ENCODE results near the gene CCDC27. TPM values are rescaled to one million over a fixed set of nuclear protein-coding genes. Genes with fewer than 3 reads are reported as not detected.

CCDC27 gene
- total and polyA plus RNA-seq, 2 of the 8 experiments (the other 6 are each of a cell fraction or from before 2014, with no cell fraction given): 0.15 TPM; not detected in 1

DNA sequence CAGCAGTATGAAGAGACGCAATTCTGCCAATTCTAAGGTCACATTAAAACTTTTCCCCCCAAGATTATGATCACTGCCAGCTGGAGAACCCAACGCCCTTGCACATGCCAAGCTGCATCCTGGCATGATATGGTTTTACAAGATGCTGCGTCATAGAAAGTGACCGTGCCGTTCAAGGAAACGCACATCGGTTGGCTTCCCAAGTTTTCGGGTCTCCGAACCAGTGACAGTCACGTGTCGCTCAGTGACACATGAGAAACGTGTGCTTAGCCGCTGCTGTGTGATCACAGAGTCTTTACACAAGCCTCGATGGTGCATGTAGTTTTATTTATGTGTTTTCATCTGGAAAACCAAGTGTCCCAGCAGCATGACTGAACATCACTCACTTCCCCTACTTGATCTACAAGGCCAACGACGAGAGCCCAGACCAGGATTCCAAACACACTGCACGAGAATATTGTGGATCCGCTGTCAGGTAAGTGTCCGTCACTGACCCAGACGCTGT is 27.7 kb downstream of the CCDC27 start:
- Histone ChIP-seq H3K27ac (ENCODE audit: low read depth, low read length) (no peak overlapping the region), H3K27me3 (replicated peaks in 1 of 4; ENCODE audit: control insufficient read depth in 3 of 4, extremely low read depth in 1 of 4, insufficient read depth in 3 of 4, low read length in 3 of 4) (no peaks in the 10 kb centered on the region; a peak in 1 of 7 replicates), H2AFZ (ENCODE audit: low read length) (no peak overlapping the region), H4K20me1 (replicated peaks in 1 of 2; ENCODE audit: control insufficient read depth in 1 of 2, insufficient read depth in 2 of 2, low read length in 2 of 2) (peaks cover 10 to 23% of the 10 kb centered on the region in 2 experiments), H3K4me2 (ENCODE audit: insufficient read depth in 1 of 2, low read depth in 2 of 2, low read length in 2 of 2) (no peak overlapping the region), H3K79me2 (ENCODE audit: control insufficient read depth in 1 of 2, insufficient read depth in 2 of 2, low read length in 2 of 2) (no peaks in the 10 kb centered on the region), H3K4me1 (replicated peaks in 1 of 4; ENCODE audit: control insufficient read depth in 3 of 4, insufficient read depth in 4 of 4, low read length in 3 of 4) (peaks cover 0 to 15% (median 7%) of the 10 kb centered on the region in 4 experiments; a peak in 6 of 7 replicates), H2AK5ac (ENCODE audit: low read depth, low read length) (no peak overlapping the region), H3K79me1 (ENCODE audit: low read depth, low read length) (peaks cover 2% of the 10 kb centered on the region; the same call in 1 of the 2 replicates), H3K14ac (ENCODE audit: insufficient read length) (no peak overlapping the region), H2BK120ac (replicated peaks; ENCODE audit: low read depth, low read length) (no peak overlapping the region), H3K9ac (replicated peaks in 1 of 4; ENCODE audit: extremely low read depth in 1 of 4, low read depth in 3 of 4, low read length in 3 of 4) (no peak overlapping the region), H3K56ac (replicated peaks; ENCODE audit: insufficient read length, low read depth, low read length) (no peak overlapping the region), H4K5ac (ENCODE audit: insufficient read length, low read depth, low read length) (no peak overlapping the region), H3K4me3 (ENCODE audit: extremely low read depth in 1 of 4, insufficient read depth in 2 of 4, low read depth in 3 of 4, low read length in 4 of 4) (no peak overlapping the region), H4K91ac (replicated peaks; ENCODE audit: insufficient read length, low read length) (no peak overlapping the region), H3K23ac (ENCODE audit: insufficient read length) (no peak overlapping the region), H4K8ac (ENCODE audit: extremely low read depth, insufficient read depth, low read length) (no peak overlapping the region), H3K4ac (replicated peaks; ENCODE audit: insufficient read length, low read depth, low read length) (no peak overlapping the region), H3K9me3 (ENCODE audit: insufficient read depth in 2 of 2, low read depth in 1 of 2, low read length in 1 of 2) (no peaks in the 10 kb centered on the region), H3K36me3 (ENCODE audit: control insufficient read depth in 2 of 4, insufficient read depth in 4 of 4, low read length in 3 of 4) (peaks cover 28 to 50% (median 48%) of the 10 kb centered on the region in 4 experiments), H3K23me2 (ENCODE audit: low read depth, low read length) (no peaks in the 10 kb centered on the region), H2BK12ac (ENCODE audit: low read depth, low read length) (no peak overlapping the region), H3K18ac (ENCODE audit: extremely low read depth, low read length) (no peak overlapping the region), H2BK5ac (ENCODE audit: low read depth, low read length) (no peak overlapping the region), H2BK20ac (ENCODE audit: low read length) (no peak overlapping the region), H2BK15ac (ENCODE audit: low read length) (no peak overlapping the region)
- ChIA-PET POLR2A (ENCODE audit: partially characterized antibody) (interaction anchor here (1.0 to 5.8 kb wide), 3 partner anchors 10 to 22 kb away, joined by 3 to 84 read pairs (median 13); partner anchors contain the start of gene LRRC47), CTCF (ENCODE audit: partially characterized antibody) (interaction anchor here (0.6 to 1.6 kb wide), 2 partner anchors 56 to 1728 kb away, joined by 3 read pairs; no protein-coding TSS in a partner anchor)
- FAIRE-seq (no peak), DNase-seq (ENCODE audit: low read depth in 1 of 2, low spot score in 2 of 2) (no peak)
- WGBS, 2 experiments (ENCODE audit: extremely low coverage in 1 of 2, insufficient coverage in 1 of 2, insufficient read length in 1 of 2, insufficient replicate concordance in 2 of 2, low coverage in 1 of 2, low lambda C conversion rate in 2 of 2, missing lambda C conversion rate in 1 of 2): 94% methylated on average over 20 of the region's 20 CpGs; no CpG with 5 or more reads in 1 of the 2 experiments

Measured in H1 (cell line).